ENCODE data around the gene DRD2.
"Not testable (repeated sequence)": the region's sequence is repeated elsewhere in the genome, so short reads cannot be mapped to it uniquely, and the experiment has no call there.

- TF ChIP-seq CTCF (IDR thresholded peaks at IDR 0.05; ENCODE audit: insufficient read depth, low read length, poor library complexity, severe bottlenecking); EZH2phosphoT487 (conservative IDR thresholded peaks at IDR 0.05; ENCODE audit: low read length): not testable (repeated sequence)
Measured at GRCh38 chr11:113523906-113524305, 48.7 kb upstream of the DRD2 start.
